BE2C (cell line): ENCODE data around the gene VRK3.

Experiments
- DNase-seq: peaks from one replicate; pipeline ENCODE4 v3.0.0-alpha.2; 2020
- H3K27me3 ChIP-seq: fragments of 250-450 bp; sonication (Bioruptor Pico); 2 replicates; pipeline ENCODE4 v1.5.1; 2020; ENCODE audit warnings: mild to moderate bottlenecking
- H3K36me3 ChIP-seq: fragments of 250-450 bp; sonication (Bioruptor Pico); 2 replicates; pipeline ENCODE4 v1.5.1; 2020; ENCODE audit warnings: mild to moderate bottlenecking
- H3K4me1 ChIP-seq: fragments of 250-450 bp; sonication (Bioruptor Pico); 2 replicates; pipeline ENCODE4 v1.5.1; 2020
- H3K4me3 ChIP-seq: 2 replicates; pipeline ENCODE4 v1.5.1; 2011; ENCODE audit warnings: low read depth, low read length
- H3K9me3 ChIP-seq: fragments of 250-450 bp; sonication (Bioruptor Pico); 2 replicates; pipeline ENCODE4 v1.5.1; 2020
- CTCF ChIP-seq: IDR thresholded peaks from 2 replicates; pipeline ENCODE4 v1.5.1; 2012; ENCODE audit warnings: mild to moderate bottlenecking, low read depth, low read length

VRK3 gene

GRCh38 chr19:50039968-50040367, 14.8 kb upstream of the VRK3 start:
- H3K9me3 ChIP-seq = no peaks in the 10 kb centered on the region
- DNase-seq = no peak
- H3K4me1 ChIP-seq = no peaks in the 10 kb centered on the region
- H3K27me3 ChIP-seq = no peaks in the 10 kb centered on the region
- H3K36me3 ChIP-seq = peaks cover 66% of the 10 kb centered on the region
- TF ChIP-seq CTCF = no peak
- H3K4me3 ChIP-seq = no peak overlapping the region

- no peak overlapping the region for H3K4me3 ChIP-seq
- H3K27me3 ChIP-seq = no peaks in the 10 kb centered on the region
- no peak for DNase-seq
- no peaks in the 10 kb centered on the region for H3K9me3 ChIP-seq
- no peak for TF ChIP-seq CTCF
- H3K4me1 ChIP-seq = no peaks in the 10 kb centered on the region
- H3K36me3 ChIP-seq = peaks cover 67% of the 10 kb centered on the region
Measured at GRCh38 chr19:50036908-50037307, 11.7 kb upstream of the VRK3 start.

GRCh38 chr19:50030937-50031336, 5.8 kb upstream of the VRK3 start:
- DNase-seq = no peak
- Histone ChIP-seq H3K9me3 (no peaks in the 10 kb centered on the region), H3K4me1 (no peaks in the 10 kb centered on the region), H3K4me3 (no peak overlapping the region), H3K36me3 (peaks cover 42% of the 10 kb centered on the region), H3K27me3 (no peaks in the 10 kb centered on the region)
- no peak for TF ChIP-seq CTCF

GRCh38 chr19:50030225-50030624, 5.1 kb upstream of the VRK3 start:
- peaks cover 42% of the 10 kb centered on the region for H3K36me3 ChIP-seq
- H3K4me1 ChIP-seq = no peaks in the 10 kb centered on the region

GRCh38 chr19:50026550-50026906, 1.4 kb upstream of the VRK3 start:
- no peak for TF ChIP-seq CTCF
- Histone ChIP-seq H3K9me3 (no peaks in the 10 kb centered on the region), H3K27me3 (no peaks in the 10 kb centered on the region), H3K4me1 (no peaks in the 10 kb centered on the region), H3K4me3 (peak overlapping the region; percentile 66), H3K36me3 (peaks cover 10% of the 10 kb centered on the region)
- DNase-seq = no peak

More at GRCh38 chr19:50030225-50030624, 5.1 kb upstream of the VRK3 start:
- DNase-seq = no peak
- Histone ChIP-seq H3K4me3 (no peak overlapping the region), H3K9me3 (no peaks in the 10 kb centered on the region), H3K27me3 (no peaks in the 10 kb centered on the region)
- TF ChIP-seq CTCF = no peak

- peak; percentile 95 for DNase-seq
- no peak for TF ChIP-seq CTCF
- Histone ChIP-seq H3K27me3 (no peaks in the 10 kb centered on the region), H3K4me1 (no peaks in the 10 kb centered on the region), H3K4me3 (peak within 1 kb of the TSS; percentile 97), H3K9me3 (no peaks in the 10 kb centered on the region), H3K36me3 (peaks cover 5% of the 10 kb centered on the region)
Measured at GRCh38 chr19:50025794-50026549, 800 bp upstream of the VRK3 start, which contains the start of gene ZNF473. Gene ZNF473 (plus strand): TSS chr19:50026005. CDS start chr19:50031083, 5,078 bp downstream.
